H1 (cell line): ENCODE measurements around the gene TOP2B.

Experiments used
- CBX8 ChIP-seq: fragments of 300-800, 300-1000 bp; sonication (generic); IDR thresholded peaks from 2 replicates; pipeline ENCODE4 v1.7.1; 2016; ENCODE audit warnings: low read depth, low read length, borderline replicate concordance
- CEBPB ChIP-seq: IDR thresholded peaks from 2 replicates; pipeline ENCODE4 v1.6.1; 2012; ENCODE audit warnings: low read depth, low read length
- CHD2 ChIP-seq: IDR thresholded peaks from 2 replicates; pipeline ENCODE4 v1.6.1; 2012; ENCODE audit warnings: low read length, improper control_type of control experiment
- EZH2 ChIP-seq: fragments of 200-600 bp; sonication (generic); IDR thresholded peaks from 2 replicates; pipeline ENCODE4 v1.7.1; 2012; ENCODE audit warnings: low read depth, mild to moderate bottlenecking, moderate library complexity, low read length, inconsistent platforms; ENCODE audit not compliant: severe bottlenecking
- MAX ChIP-seq: IDR thresholded peaks from 2 replicates; pipeline ENCODE4 v1.6.1; 2012; ENCODE audit warnings: inconsistent platforms
- RAD21 ChIP-seq, 2 experiments: IDR thresholded peaks in 1 of 2; conservative IDR thresholded peaks in 1 of 2; 2 replicates each; pipeline ENCODE4 v1.6.1; 2011; ENCODE audit warnings: low read depth in 2 of 2, low read length in 2 of 2, improper control_type of control experiment in 1 of 2, inconsistent platforms in 1 of 2, mild to moderate bottlenecking in 1 of 2, moderate library complexity in 1 of 2
- YY1 ChIP-seq: IDR thresholded peaks from 2 replicates; pipeline ENCODE4 v1.6.1; 2011; ENCODE audit warnings: low read depth, mild to moderate bottlenecking, low read length
- TF ChIP-seq, protein P1 (sequence below), 3 experiments: IDR thresholded peaks; 1 replicate in 2 of 3; 2 replicates in 1 of 3; pipeline versions ENCODE4 v1.5.1 to v1.6.1; 2011; ENCODE audit warnings: low read length in 3 of 3, mild to moderate bottlenecking in 3 of 3, inconsistent platforms in 2 of 3, low read depth in 1 of 3, moderate library complexity in 1 of 3; ENCODE audit not compliant: insufficient read depth in 1 of 3; ENCODE audit errors: control extremely low read depth in 1 of 3

GRCh38 chr3:25654576-25654975 lies 10.1 kb downstream of the TOP2B start:
- TF ChIP-seq, protein P1, sequence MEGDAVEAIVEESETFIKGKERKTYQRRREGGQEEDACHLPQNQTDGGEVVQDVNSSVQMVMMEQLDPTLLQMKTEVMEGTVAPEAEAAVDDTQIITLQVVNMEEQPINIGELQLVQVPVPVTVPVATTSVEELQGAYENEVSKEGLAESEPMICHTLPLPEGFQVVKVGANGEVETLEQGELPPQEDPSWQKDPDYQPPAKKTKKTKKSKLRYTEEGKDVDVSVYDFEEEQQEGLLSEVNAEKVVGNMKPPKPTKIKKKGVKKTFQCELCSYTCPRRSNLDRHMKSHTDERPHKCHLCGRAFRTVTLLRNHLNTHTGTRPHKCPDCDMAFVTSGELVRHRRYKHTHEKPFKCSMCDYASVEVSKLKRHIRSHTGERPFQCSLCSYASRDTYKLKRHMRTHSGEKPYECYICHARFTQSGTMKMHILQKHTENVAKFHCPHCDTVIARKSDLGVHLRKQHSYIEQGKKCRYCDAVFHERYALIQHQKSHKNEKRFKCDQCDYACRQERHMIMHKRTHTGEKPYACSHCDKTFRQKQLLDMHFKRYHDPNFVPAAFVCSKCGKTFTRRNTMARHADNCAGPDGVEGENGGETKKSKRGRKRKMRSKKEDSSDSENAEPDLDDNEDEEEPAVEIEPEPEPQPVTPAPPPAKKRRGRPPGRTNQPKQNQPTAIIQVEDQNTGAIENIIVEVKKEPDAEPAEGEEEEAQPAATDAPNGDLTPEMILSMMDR (IDR thresholded peaks at IDR 0.05; ENCODE audit: control extremely low read depth in 1 of 3, insufficient read depth in 1 of 3, low read depth in 1 of 3, low read length in 3 of 3), result no peak
- TF ChIP-seq CEBPB (no peak), CHD2 (no peak), YY1 (no peak), CBX8 (no peak), EZH2 (no peak), MAX (no peak), RAD21 (IDR thresholded peaks at IDR 0.05 in 1 of 2, conservative IDR thresholded peaks at IDR 0.05 in 1 of 2; ENCODE audit: low read depth in 2 of 2, low read length in 2 of 2) (no peak)
